HEK293 (cell line): ENCODE results near the gene VPS35L.

Experiments used
- CTCF ChIA-PET: fragments of 350-600 bp; formaldehyde crosslinking; extraction: SDS; loops from one replicate; lab custom pipeline; 2021; ENCODE audit warnings: antibody characterized with exemption; lab: Yijun Ruan, JAX
- POLR2A ChIA-PET: fragments of 300-600 bp; formaldehyde crosslinking; extraction: SDS; loops from one replicate; lab custom pipeline; 2020; ENCODE audit warnings: antibody characterized with exemption, inconsistent platforms; lab: Yijun Ruan, JAX
- H3K27ac ChIP-seq: fragments of 200-500 bp; sonication (Bioruptor generic); 2 replicates; pipeline ENCODE4 v1.5.1; 2014; ENCODE audit warnings: low read depth, low read length, control low read depth, inconsistent platforms; ENCODE audit errors: extremely low read depth
- H3K36me3 ChIP-seq, 2 experiments: fragments of 200-500 bp in 1 of 2; sonication (Bioruptor generic) in 1 of 2; 1 replicate in 1 of 2; 2 replicates in 1 of 2; pipeline ENCODE4 v1.5.1; 2014 to 2017; ENCODE audit warnings: inconsistent platforms in 2 of 2, low read length in 2 of 2; ENCODE audit not compliant: control insufficient read depth in 2 of 2, insufficient read depth in 1 of 2
- H3K4me1 ChIP-seq: fragments of 200-500 bp; sonication (Bioruptor generic); 2 replicates; pipeline ENCODE4 v1.5.1; 2014; ENCODE audit warnings: mild to moderate bottlenecking, low read length, inconsistent platforms; ENCODE audit not compliant: control insufficient read depth, insufficient read depth
- H3K4me3 ChIP-seq: 2 replicates; pipeline ENCODE4 v1.5.1; 2011; ENCODE audit warnings: low read depth, mild to moderate bottlenecking, control low read depth, low read length, moderate library complexity
- H3K9me3 ChIP-seq: fragments of 200-500 bp; sonication (Bioruptor generic); 2 replicates; pipeline ENCODE4 v1.5.1; 2014; ENCODE audit warnings: low read depth, low read length, inconsistent platforms; ENCODE audit not compliant: control insufficient read depth, insufficient read depth
- GLIS1 ChIP-seq: fragments of 450-650 bp; formaldehyde crosslinking; IDR thresholded peaks from 2 replicates; pipeline ENCODE4 v1.5.1; 2016; ENCODE audit warnings: missing biosample characterization, missing genetic modification characterization
- KLF9 ChIP-seq: fragments of 450-650 bp; formaldehyde crosslinking; IDR thresholded peaks from 2 replicates; pipeline ENCODE4 v1.5.1; 2016; ENCODE audit warnings: missing biosample characterization, missing genetic modification characterization, low read depth
- MZF1 ChIP-seq: fragments of 450-650 bp; formaldehyde crosslinking; IDR thresholded peaks from 2 replicates; pipeline ENCODE4 v1.5.1; 2017; ENCODE audit warnings: missing biosample characterization, missing genetic modification characterization, borderline replicate concordance
- PRDM10 ChIP-seq: fragments of 450-650 bp; formaldehyde crosslinking; IDR thresholded peaks from 2 replicates; pipeline ENCODE4 v1.5.1; 2016; ENCODE audit warnings: missing biosample characterization, missing genetic modification characterization
- REPIN1 ChIP-seq: fragments of 450-650 bp; formaldehyde crosslinking; IDR thresholded peaks from 2 replicates; pipeline ENCODE4 v1.5.1; 2017; ENCODE audit warnings: missing biosample characterization, missing genetic modification characterization, low read depth
- SP2 ChIP-seq: fragments of 450-650 bp; formaldehyde crosslinking; IDR thresholded peaks from 2 replicates; pipeline ENCODE4 v1.5.1; 2016; ENCODE audit warnings: missing biosample characterization, missing genetic modification characterization
- YY1 ChIP-seq: fragments of 450-650 bp; formaldehyde crosslinking; IDR thresholded peaks from 2 replicates; pipeline ENCODE4 v1.5.1; 2018; ENCODE audit warnings: missing biosample characterization, missing genetic modification characterization
- ZBTB49 ChIP-seq: fragments of 450-650 bp; formaldehyde crosslinking; IDR thresholded peaks from 2 replicates; pipeline ENCODE4 v1.5.1; 2016; ENCODE audit warnings: missing biosample characterization, missing genetic modification characterization, low read depth
- ZBTB7A ChIP-seq: fragments of 450-650 bp; formaldehyde crosslinking; IDR thresholded peaks from 2 replicates; pipeline ENCODE4 v1.5.1; 2016; ENCODE audit warnings: low read depth, missing biosample characterization, missing genetic modification characterization
- ZIC2 ChIP-seq: fragments of 450-650 bp; formaldehyde crosslinking; IDR thresholded peaks from 2 replicates; pipeline ENCODE4 v1.5.1; 2016; ENCODE audit warnings: missing biosample characterization, missing genetic modification characterization
- ZNF132 ChIP-seq: fragments of 450-650 bp; formaldehyde crosslinking; IDR thresholded peaks from 2 replicates; pipeline ENCODE4 v1.5.1; 2017; ENCODE audit warnings: missing biosample characterization, missing genetic modification characterization, borderline replicate concordance
- ZNF175 ChIP-seq: fragments of 450-650 bp; formaldehyde crosslinking; IDR thresholded peaks from 2 replicates; pipeline ENCODE4 v1.5.1; 2016; ENCODE audit warnings: missing biosample characterization, missing genetic modification characterization
- ZNF18 ChIP-seq: fragments of 450-650 bp; formaldehyde crosslinking; IDR thresholded peaks from 2 replicates; pipeline ENCODE4 v1.5.1; 2016; ENCODE audit warnings: missing biosample characterization, missing genetic modification characterization
- ZNF214 ChIP-seq: fragments of 450-650 bp; formaldehyde crosslinking; IDR thresholded peaks from 2 replicates; pipeline ENCODE4 v1.5.1; 2017; ENCODE audit warnings: missing biosample characterization, mild to moderate bottlenecking, missing genetic modification characterization, borderline replicate concordance
- ZNF266 ChIP-seq: fragments of 450-650 bp; formaldehyde crosslinking; IDR thresholded peaks from 2 replicates; pipeline ENCODE4 v1.5.1; 2016; ENCODE audit warnings: missing biosample characterization, missing genetic modification characterization, low read depth
- ZNF324 ChIP-seq: fragments of 450-650 bp; formaldehyde crosslinking; IDR thresholded peaks from 2 replicates; pipeline ENCODE4 v1.5.1; 2016; ENCODE audit warnings: missing biosample characterization, missing genetic modification characterization
- ZNF423 ChIP-seq: fragments of 450-650 bp; formaldehyde crosslinking; IDR thresholded peaks from 2 replicates; pipeline ENCODE4 v1.5.1; 2016; ENCODE audit warnings: missing biosample characterization, missing genetic modification characterization
- ZNF449 ChIP-seq: fragments of 450-650 bp; formaldehyde crosslinking; IDR thresholded peaks from 2 replicates; pipeline ENCODE4 v1.5.1; 2017; ENCODE audit warnings: missing biosample characterization, mild to moderate bottlenecking, missing genetic modification characterization, moderate library complexity
- ZNF473 ChIP-seq: fragments of 450-650 bp; formaldehyde crosslinking; IDR thresholded peaks from 2 replicates; pipeline ENCODE4 v1.5.1; 2017; ENCODE audit warnings: missing biosample characterization, missing genetic modification characterization
- ZNF514 ChIP-seq: fragments of 450-650 bp; formaldehyde crosslinking; IDR thresholded peaks from 2 replicates; pipeline ENCODE4 v1.5.1; 2016; ENCODE audit warnings: missing biosample characterization, missing genetic modification characterization
- ZNF544 ChIP-seq: fragments of 450-650 bp; formaldehyde crosslinking; IDR thresholded peaks from 2 replicates; pipeline ENCODE4 v1.5.0; 2017; ENCODE audit warnings: missing biosample characterization, missing genetic modification characterization
- ZNF548 ChIP-seq: fragments of 450-650 bp; formaldehyde crosslinking; IDR thresholded peaks from 2 replicates; pipeline ENCODE4 v1.5.1; 2016; ENCODE audit warnings: missing biosample characterization, missing genetic modification characterization
- ZNF623 ChIP-seq: fragments of 450-650 bp; formaldehyde crosslinking; IDR thresholded peaks from 2 replicates; pipeline ENCODE4 v1.5.1; 2016; ENCODE audit warnings: missing biosample characterization, missing genetic modification characterization
- ZNF626 ChIP-seq: fragments of 450-650 bp; sonication (Bioruptor Pico); formaldehyde crosslinking; IDR thresholded peaks from 2 replicates; pipeline ENCODE4 v1.5.1; 2018; ENCODE audit warnings: missing biosample characterization, missing genetic modification characterization, inconsistent platforms
- ZNF664 ChIP-seq: fragments of 450-650 bp; formaldehyde crosslinking; IDR thresholded peaks from 2 replicates; pipeline ENCODE4 v1.5.1; 2016; ENCODE audit warnings: missing biosample characterization, missing genetic modification characterization
- ZNF830 ChIP-seq: fragments of 450-650 bp; IDR thresholded peaks from 2 replicates; pipeline ENCODE4 v1.5.0; 2018; ENCODE audit warnings: missing biosample characterization, missing genetic modification characterization, low read depth, mild to moderate bottlenecking, moderate library complexity
- TF ChIP-seq, protein P1 (sequence below): fragments of 450-650 bp; formaldehyde crosslinking; IDR thresholded peaks from 2 replicates; pipeline ENCODE4 v1.5.1; 2016; ENCODE audit warnings: missing biosample characterization, missing genetic modification characterization

The VPS35L gene

DNA sequence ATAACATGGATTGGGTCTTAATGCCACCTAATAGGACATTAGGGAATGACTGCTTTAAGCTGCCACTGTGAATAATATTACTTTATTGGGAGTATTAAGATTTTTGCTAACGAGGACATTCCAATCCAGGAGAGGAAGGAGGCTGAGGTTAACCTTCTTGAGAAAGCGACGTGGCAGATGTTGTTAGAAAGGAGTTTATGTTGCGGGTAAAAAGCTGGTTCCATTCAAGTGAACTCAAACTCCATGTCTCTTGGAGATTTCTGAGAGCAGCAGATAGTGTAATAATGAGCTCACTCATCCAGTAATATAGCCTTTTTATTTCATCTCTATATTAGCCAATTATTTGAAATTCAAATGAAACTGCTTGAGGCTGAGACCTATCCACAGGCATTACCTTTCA is 87.0 kb downstream of the VPS35L start:
- ChIA-PET CTCF (interaction anchor here (0.7 kb wide), 1 partner anchor 58 kb away, joined by 3 read pairs; no protein-coding TSS in a partner anchor), POLR2A (no interaction called here)
- no peaks in the 10 kb centered on the region; the same call in 1 of the 2 replicates for H3K4me1 ChIP-seq
- H3K36me3 ChIP-seq: peaks cover 0 to 21% of the 10 kb centered on the region in 2 experiments; a peak in 2 of 3 replicates
- no peak overlapping the region for H3K4me3 ChIP-seq
- H3K27ac ChIP-seq: no peak overlapping the region
- no peaks in the 10 kb centered on the region for H3K9me3 ChIP-seq
- TF ChIP-seq ZNF830 (no peak), YY1 (tag by site-specific recombination) (no peak), ZNF175 (tag by site-specific recombination) (no peak), ZBTB49 (tag by site-specific recombination) (no peak), ZNF266 (no peak), ZNF514 (tag by site-specific recombination) (no peak), ZNF544 (no peak), GLIS1 (tag by site-specific recombination) (no peak), ZIC2 (no peak)
- TF ChIP-seq, protein P1, sequence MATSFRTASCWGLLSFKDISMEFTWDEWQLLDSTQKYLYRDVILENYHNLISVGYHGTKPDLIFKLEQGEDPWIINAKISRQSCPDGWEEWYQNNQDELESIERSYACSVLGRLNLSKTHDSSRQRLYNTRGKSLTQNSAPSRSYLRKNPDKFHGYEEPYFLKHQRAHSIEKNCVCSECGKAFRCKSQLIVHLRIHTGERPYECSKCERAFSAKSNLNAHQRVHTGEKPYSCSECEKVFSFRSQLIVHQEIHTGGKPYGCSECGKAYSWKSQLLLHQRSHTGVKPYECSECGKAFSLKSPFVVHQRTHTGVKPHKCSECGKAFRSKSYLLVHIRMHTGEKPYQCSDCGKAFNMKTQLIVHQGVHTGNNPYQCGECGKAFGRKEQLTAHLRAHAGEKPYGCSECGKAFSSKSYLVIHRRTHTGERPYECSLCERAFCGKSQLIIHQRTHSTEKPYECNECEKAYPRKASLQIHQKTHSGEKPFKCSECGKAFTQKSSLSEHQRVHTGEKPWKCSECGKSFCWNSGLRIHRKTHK: no peak

- Histone ChIP-seq H3K36me3 (peaks cover 3 to 9% of the 10 kb centered on the region in 2 experiments; a peak in 2 of 3 replicates), H3K9me3 (no peaks in the 10 kb centered on the region), H3K4me1 (no peaks in the 10 kb centered on the region; the same call in 1 of the 2 replicates), H3K27ac (no peak overlapping the region), H3K4me3 (no peak overlapping the region)
- CTCF ChIA-PET: no interaction called here
- POLR2A ChIA-PET: no interaction called here
- TF ChIP-seq ZNF626 (tag by site-specific recombination) (no peak), ZNF548 (tag by site-specific recombination) (no peak), ZBTB7A (tag by site-specific recombination) (no peak), ZNF623 (tag by site-specific recombination) (no peak), ZNF449 (tag by site-specific recombination) (no peak), PRDM10 (tag by site-specific recombination) (0 out of 2 replicates have a peak, but pooled peaks have one; percentile 25), ZNF214 (no peak), ZNF423 (tag by site-specific recombination) (no peak), ZNF473 (tag by site-specific recombination) (no peak), ZNF324 (tag by site-specific recombination) (0 out of 2 replicates have a peak, but pooled peaks have one; percentile 29), ZNF18 (tag by site-specific recombination) (no peak), KLF9 (tag by site-specific recombination) (no peak), SP2 (tag by site-specific recombination) (peak; percentile 14; the same call in 1 of the 2 replicates), ZNF132 (tag by site-specific recombination) (no peak), MZF1 (tag by site-specific recombination) (no peak), REPIN1 (no peak), ZNF664 (tag by site-specific recombination) (no peak)
Observed at GRCh38 chr16:19644877-19645276, 89.4 kb downstream of the VPS35L start.
